ENCODE results near the gene SH3D19.

DNA sequence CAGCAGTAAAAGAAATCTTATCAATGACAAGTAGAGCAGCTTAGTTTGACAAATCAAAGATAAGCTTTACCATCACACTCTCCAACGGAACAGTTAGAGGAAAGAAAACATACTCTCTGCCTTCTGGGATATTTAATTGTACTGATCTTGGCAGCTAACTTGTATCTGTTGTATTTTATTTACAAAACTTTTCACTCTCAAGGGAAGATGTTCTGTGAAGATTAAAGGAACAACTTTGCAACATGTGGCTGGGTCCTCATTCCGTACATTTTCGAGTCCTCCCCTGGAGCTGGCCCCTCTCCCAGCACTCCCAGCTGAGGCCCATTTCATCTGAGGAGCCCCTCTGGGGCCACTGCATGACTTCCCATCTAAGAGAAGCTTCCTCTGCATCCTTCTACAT is 151.5 kb downstream of the SH3D19 start:
- TF ChIP-seq, protein P1, sequence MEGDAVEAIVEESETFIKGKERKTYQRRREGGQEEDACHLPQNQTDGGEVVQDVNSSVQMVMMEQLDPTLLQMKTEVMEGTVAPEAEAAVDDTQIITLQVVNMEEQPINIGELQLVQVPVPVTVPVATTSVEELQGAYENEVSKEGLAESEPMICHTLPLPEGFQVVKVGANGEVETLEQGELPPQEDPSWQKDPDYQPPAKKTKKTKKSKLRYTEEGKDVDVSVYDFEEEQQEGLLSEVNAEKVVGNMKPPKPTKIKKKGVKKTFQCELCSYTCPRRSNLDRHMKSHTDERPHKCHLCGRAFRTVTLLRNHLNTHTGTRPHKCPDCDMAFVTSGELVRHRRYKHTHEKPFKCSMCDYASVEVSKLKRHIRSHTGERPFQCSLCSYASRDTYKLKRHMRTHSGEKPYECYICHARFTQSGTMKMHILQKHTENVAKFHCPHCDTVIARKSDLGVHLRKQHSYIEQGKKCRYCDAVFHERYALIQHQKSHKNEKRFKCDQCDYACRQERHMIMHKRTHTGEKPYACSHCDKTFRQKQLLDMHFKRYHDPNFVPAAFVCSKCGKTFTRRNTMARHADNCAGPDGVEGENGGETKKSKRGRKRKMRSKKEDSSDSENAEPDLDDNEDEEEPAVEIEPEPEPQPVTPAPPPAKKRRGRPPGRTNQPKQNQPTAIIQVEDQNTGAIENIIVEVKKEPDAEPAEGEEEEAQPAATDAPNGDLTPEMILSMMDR (IDR thresholded peaks at IDR 0.05): no peak
- TF ChIP-seq POLR2A (IDR thresholded peaks at IDR 0.05): no peak

Data from testis (tissue), 2 donors.